Parathyroid adenoma (tissue), 2 donors: ENCODE data around the gene CSMD2.

ENCODE experiments used
- H2AFZ ChIP-seq: fragments of 300-600 bp; sonication (generic); one replicate; pipeline ENCODE4 v1.7.0; 2017; ENCODE audit warnings: antibody characterized with exemption, mild to moderate bottlenecking
- H3K27ac ChIP-seq: fragments of 300-600 bp; sonication (generic); one replicate; pipeline ENCODE4 v1.7.0; 2017
- H3K27me3 ChIP-seq: fragments of 300-600 bp; sonication (generic); one replicate; pipeline ENCODE4 v1.7.0; 2017; ENCODE audit warnings: low read length; ENCODE audit not compliant: control insufficient read depth, insufficient read depth
- H3K36me3 ChIP-seq: fragments of 300-600 bp; sonication (generic); one replicate; pipeline ENCODE4 v1.7.0; 2017; ENCODE audit warnings: low read length; ENCODE audit not compliant: control insufficient read depth, insufficient read depth
- H3K4me1 ChIP-seq: fragments of 300-600 bp; sonication (generic); one replicate; pipeline ENCODE4 v1.7.0; 2017; ENCODE audit warnings: control low read depth
- H3K4me2 ChIP-seq: fragments of 300-600 bp; sonication (generic); one replicate; pipeline ENCODE4 v1.7.0; 2017; ENCODE audit warnings: low read length
- H3K4me3 ChIP-seq: fragments of 300-600 bp; sonication (generic); one replicate; pipeline ENCODE4 v1.7.0; 2017; ENCODE audit warnings: low read depth, low read length
- H3K79me2 ChIP-seq: fragments of 300-600 bp; sonication (generic); one replicate; pipeline ENCODE4 v1.7.0; 2017; ENCODE audit warnings: control low read depth
- H3K9ac ChIP-seq: fragments of 300-600 bp; sonication (generic); one replicate; pipeline ENCODE4 v1.7.0; 2017; ENCODE audit warnings: mild to moderate bottlenecking
- H3K9me3 ChIP-seq: fragments of 300-600 bp; sonication (generic); one replicate; pipeline ENCODE4 v1.7.0; 2017; ENCODE audit warnings: low read length; ENCODE audit not compliant: control insufficient read depth
- CTCF ChIP-seq: fragments of 300-600 bp; sonication (generic); IDR thresholded peaks from one replicate; pipeline ENCODE4 v1.7.0; 2017; ENCODE audit warnings: antibody characterized with exemption, mild to moderate bottlenecking
- donor health status: primary hyperparathyroidism.

Gene CSMD2

GRCh38 chr1:33986390-33987095 is 178.5 kb downstream of the CSMD2 start:
- no peak overlapping the region for H3K9ac ChIP-seq
- TF ChIP-seq CTCF = no peak
- no peaks in the 10 kb centered on the region for H3K79me2 ChIP-seq
- H2AFZ ChIP-seq = no peak overlapping the region
- H3K27ac ChIP-seq = no peak overlapping the region
- H3K36me3 ChIP-seq = no peaks in the 10 kb centered on the region
- no peak overlapping the region for H3K4me2 ChIP-seq
- no peaks in the 10 kb centered on the region for H3K4me1 ChIP-seq
- no peak overlapping the region for H3K4me3 ChIP-seq
- no peaks in the 10 kb centered on the region for H3K27me3 ChIP-seq
- H3K9me3 ChIP-seq = no peaks in the 10 kb centered on the region

GRCh38 chr1:33985656-33986055 is 179.4 kb downstream of the CSMD2 start:
- TF ChIP-seq CTCF = no peak

GRCh38 chr1:33984906-33985565 is 180.0 kb downstream of the CSMD2 start:
- H3K27ac ChIP-seq = no peak overlapping the region
- no peaks in the 10 kb centered on the region for H3K4me1 ChIP-seq
- H3K27me3 ChIP-seq = no peaks in the 10 kb centered on the region
- no peak for TF ChIP-seq CTCF
- H3K4me3 ChIP-seq = no peak overlapping the region
- H3K4me2 ChIP-seq = no peak overlapping the region
- no peak overlapping the region for H3K9ac ChIP-seq
- H3K79me2 ChIP-seq = no peaks in the 10 kb centered on the region
- H3K36me3 ChIP-seq = no peaks in the 10 kb centered on the region
- H2AFZ ChIP-seq = no peak overlapping the region
- H3K9me3 ChIP-seq = no peaks in the 10 kb centered on the region

More at GRCh38 chr1:33985656-33986055, 179.4 kb downstream of the CSMD2 start:
- Histone ChIP-seq H3K27ac (no peak overlapping the region), H3K27me3 (no peaks in the 10 kb centered on the region), H3K4me2 (no peak overlapping the region), H3K79me2 (no peaks in the 10 kb centered on the region), H3K36me3 (no peaks in the 10 kb centered on the region), H3K9me3 (no peaks in the 10 kb centered on the region), H3K9ac (no peak overlapping the region), H3K4me1 (no peaks in the 10 kb centered on the region), H2AFZ (no peak overlapping the region), H3K4me3 (no peak overlapping the region)

- Histone ChIP-seq H3K36me3 (no peaks in the 10 kb centered on the region), H3K4me2 (no peak overlapping the region), H3K9me3 (no peaks in the 10 kb centered on the region), H3K4me1 (no peaks in the 10 kb centered on the region), H3K4me3 (no peak overlapping the region), H3K9ac (no peak overlapping the region), H3K27me3 (no peaks in the 10 kb centered on the region), H3K27ac (no peak overlapping the region), H3K79me2 (no peaks in the 10 kb centered on the region), H2AFZ (no peak overlapping the region)
- TF ChIP-seq CTCF = no peak
Measured at GRCh38 chr1:33982419-33982818, 182.6 kb downstream of the CSMD2 start.
